HG03135 (cell line): ENCODE data around the gene CLEC17A.
"Not testable (repeated sequence)": the region's sequence is repeated elsewhere in the genome, so short reads cannot be mapped to it uniquely, and the experiment has no call there.

Experiments used
- ATAC-seq: cut with Tn5 transposase; IDR thresholded peaks from one replicate; pipeline ENCODE4 v1.9.1; 2021; ENCODE audit warnings: mild to moderate bottlenecking, moderate library complexity; ENCODE audit not compliant: unreplicated experiment

The CLEC17A gene

GRCh38 chr19:14577264-14577663, 5.6 kb upstream of the CLEC17A start:
- ATAC-seq: no peak

GRCh38 chr19:14577885-14578427, 4.9 kb upstream of the CLEC17A start:
- ATAC-seq: no peak

GRCh38 chr19:14580623-14581237, 2.2 kb upstream of the CLEC17A start:
- no peak for ATAC-seq

GRCh38 chr19:14584372-14584771, 1.5 kb downstream of the CLEC17A start:
- not testable (repeated sequence) for ATAC-seq

GRCh38 chr19:14585187-14585586, 2.3 kb downstream of the CLEC17A start:
- peak; percentile 68 for ATAC-seq

- not testable (repeated sequence) for ATAC-seq
These were observed 6.5 kb downstream of the CLEC17A start for GRCh38 chr19:14589433-14589832.

- no peak for ATAC-seq
These were observed 12.7 kb downstream of the CLEC17A start for GRCh38 chr19:14595558-14595957.

GRCh38 chr19:14599548-14600147, 16.8 kb downstream of the CLEC17A start:
- no peak for ATAC-seq

GRCh38 chr19:14603990-14604387, 21.1 kb downstream of the CLEC17A start:
- peak; percentile 63 for ATAC-seq

GRCh38 chr19:14606627-14607026, 23.7 kb downstream of the CLEC17A start:
- no peak for ATAC-seq

- no peak for ATAC-seq
These were observed 28.2 kb downstream of the CLEC17A start for GRCh38 chr19:14611051-14611450.

- ATAC-seq: not testable (repeated sequence)
These were observed 29.4 kb downstream of the CLEC17A start for GRCh38 chr19:14612242-14612641.

GRCh38 chr19:14612657-14613056, 29.8 kb downstream of the CLEC17A start:
- ATAC-seq: no peak

- not testable (repeated sequence) for ATAC-seq
These were observed 30.7 kb downstream of the CLEC17A start for GRCh38 chr19:14613399-14614098.

GRCh38 chr19:14614099-14614412, 31.2 kb downstream of the CLEC17A start:
- no peak for ATAC-seq

- ATAC-seq: no peak
These were observed 32.7 kb downstream of the CLEC17A start for GRCh38 chr19:14615623-14616022.

- no peak for ATAC-seq
These were observed 33.5 kb downstream of the CLEC17A start for GRCh38 chr19:14616407-14616806.

- ATAC-seq: no peak
These were observed 36.5 kb downstream of the CLEC17A start for GRCh38 chr19:14619404-14619803.

GRCh38 chr19:14624491-14624890, 41.6 kb downstream of the CLEC17A start:
- ATAC-seq: not testable (repeated sequence)

GRCh38 chr19:14629557-14629956, 46.7 kb downstream of the CLEC17A start:
- ATAC-seq: no peak

GRCh38 chr19:14632286-14632685, 49.4 kb downstream of the CLEC17A start:
- no peak for ATAC-seq
